Measurements from ENCODE around the gene PAK6.

Gene PAK6

GRCh38 chr15:40245666-40246450 lies 7.0 kb downstream of the PAK6 start:
- TF ChIP-seq CTCF (IDR thresholded peaks at IDR 0.05; ENCODE audit: borderline replicate concordance, control extremely low read depth, extremely low read depth, insufficient read depth, missing control alignments): no peak
- DNase-seq (ENCODE audit: low spot score): no peak
- in situ Hi-C loops (cut with MboI; ENCODE audit: low sequenced_read_pairs, unreplicated experiment): no loop called here

DNA sequence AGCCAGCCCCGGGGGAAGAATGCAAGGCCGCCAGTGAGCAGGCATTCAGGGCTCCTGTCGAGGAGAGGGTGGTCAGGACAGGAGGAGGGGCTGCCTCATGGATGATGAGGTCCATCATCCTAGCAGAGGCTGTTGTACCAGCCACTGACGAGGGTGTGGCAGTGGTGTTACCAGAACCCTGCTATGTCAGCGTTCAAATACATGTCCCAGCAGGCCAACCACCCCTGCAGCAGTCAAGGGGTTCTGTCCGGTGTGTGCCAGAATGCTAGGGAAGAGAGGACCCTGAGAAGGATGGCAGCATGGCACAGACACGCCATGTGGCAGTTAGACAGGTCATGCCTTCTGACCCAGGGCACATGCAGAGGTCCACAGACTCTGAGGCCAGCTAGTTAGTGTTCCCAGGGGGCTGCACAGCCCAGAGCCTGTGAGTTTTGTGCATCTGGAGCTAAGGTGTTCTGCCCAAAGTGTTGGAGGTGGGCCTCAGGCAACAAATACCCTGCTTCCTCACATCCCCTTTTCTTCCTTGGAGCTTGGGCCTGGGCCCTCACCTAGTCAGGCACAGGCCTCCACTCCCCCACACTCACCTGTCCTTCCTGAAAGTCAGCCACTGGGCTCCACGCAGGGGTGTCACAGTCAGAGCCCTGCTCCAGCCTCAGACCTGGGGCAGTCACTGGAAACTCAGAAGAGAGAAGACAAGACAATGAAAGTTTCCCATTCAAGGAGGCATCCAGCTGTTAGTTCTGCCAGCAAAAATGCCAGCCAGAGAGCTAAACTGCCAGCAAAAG lies 7.8 kb downstream of the PAK6 start:
- in situ Hi-C loops (cut with MboI; ENCODE audit: low sequenced_read_pairs, unreplicated experiment): no loop called here
- TF ChIP-seq CTCF (IDR thresholded peaks at IDR 0.05; ENCODE audit: borderline replicate concordance, control extremely low read depth, extremely low read depth, insufficient read depth, missing control alignments): no peak
- no peak for DNase-seq (ENCODE audit: low spot score)

DNA sequence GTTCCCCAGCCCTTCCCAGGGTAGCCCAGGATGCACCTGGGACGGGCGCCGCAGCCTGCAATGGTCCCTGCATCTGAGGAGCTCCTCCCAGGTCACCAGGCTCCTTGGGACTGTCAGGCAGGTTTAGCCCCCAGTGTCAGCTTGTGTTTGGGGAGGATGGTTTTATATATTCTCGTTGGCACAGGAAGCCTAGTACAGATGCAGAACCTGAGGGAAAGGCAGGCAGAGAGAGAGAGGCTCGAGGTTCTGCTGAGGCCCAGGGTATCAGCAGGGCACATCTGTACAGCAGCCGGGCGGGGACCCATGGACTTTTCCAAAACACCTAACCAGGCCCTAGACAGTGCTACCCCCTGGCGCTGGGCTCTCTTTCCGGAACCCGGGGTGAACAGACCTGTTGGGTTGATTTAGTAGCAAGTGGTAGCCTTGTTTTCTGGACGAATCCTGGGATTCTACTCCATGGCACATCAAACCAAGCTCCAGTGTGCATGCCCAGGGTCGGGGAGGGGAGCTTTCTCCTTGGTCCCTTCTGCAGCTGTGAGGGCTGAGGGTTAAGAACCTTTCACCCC lies 8.6 kb downstream of the PAK6 start:
- in situ Hi-C loops (cut with MboI; ENCODE audit: low sequenced_read_pairs, unreplicated experiment): no loop called here
- no peak for DNase-seq (ENCODE audit: low spot score)
- TF ChIP-seq CTCF (IDR thresholded peaks at IDR 0.05; ENCODE audit: borderline replicate concordance, control extremely low read depth, extremely low read depth, insufficient read depth, missing control alignments): no peak

DNA sequence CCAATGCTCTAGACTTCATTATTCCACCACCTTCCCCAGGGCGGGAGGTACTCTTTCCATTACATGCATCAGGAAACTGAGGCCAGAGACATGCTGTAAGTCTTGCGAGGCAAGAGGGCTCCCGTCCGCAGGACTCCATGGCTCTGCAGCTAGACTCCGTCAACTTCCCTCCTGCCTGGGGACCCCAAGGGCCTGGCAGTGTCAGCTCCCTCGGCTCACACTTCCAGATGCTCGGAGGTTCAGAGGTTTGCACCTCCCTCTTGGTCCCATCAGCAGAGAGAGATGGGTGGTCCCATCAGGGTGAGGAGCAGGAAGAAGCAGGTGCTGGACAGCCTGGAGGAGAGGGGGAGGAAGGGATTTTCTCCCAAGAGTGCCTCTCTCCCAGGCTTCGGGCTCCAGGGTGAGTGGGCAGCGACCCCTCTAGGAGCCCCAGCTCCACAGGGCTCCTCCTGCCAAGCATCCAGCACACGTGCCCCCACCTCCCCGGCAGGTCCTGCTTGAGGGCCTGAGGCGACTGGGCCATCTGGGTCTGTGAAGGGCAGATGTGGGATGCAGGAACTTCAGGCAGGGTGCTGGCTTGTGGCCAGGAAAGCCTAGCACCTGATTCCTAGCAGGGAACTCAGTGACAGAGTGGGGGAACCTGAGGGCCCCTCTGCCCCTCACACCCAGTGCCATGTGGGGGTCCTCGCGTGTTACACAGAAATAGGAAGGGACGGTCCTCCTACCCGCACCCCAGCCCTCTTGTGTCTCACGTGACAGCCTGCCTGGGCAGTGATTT lies 9.3 kb downstream of the PAK6 start:
- no peak for TF ChIP-seq CTCF (IDR thresholded peaks at IDR 0.05; ENCODE audit: borderline replicate concordance, control extremely low read depth, extremely low read depth, insufficient read depth, missing control alignments)
- no peak for DNase-seq (ENCODE audit: low spot score)
- in situ Hi-C loops (cut with MboI; ENCODE audit: low sequenced_read_pairs, unreplicated experiment): no loop called here

DNA sequence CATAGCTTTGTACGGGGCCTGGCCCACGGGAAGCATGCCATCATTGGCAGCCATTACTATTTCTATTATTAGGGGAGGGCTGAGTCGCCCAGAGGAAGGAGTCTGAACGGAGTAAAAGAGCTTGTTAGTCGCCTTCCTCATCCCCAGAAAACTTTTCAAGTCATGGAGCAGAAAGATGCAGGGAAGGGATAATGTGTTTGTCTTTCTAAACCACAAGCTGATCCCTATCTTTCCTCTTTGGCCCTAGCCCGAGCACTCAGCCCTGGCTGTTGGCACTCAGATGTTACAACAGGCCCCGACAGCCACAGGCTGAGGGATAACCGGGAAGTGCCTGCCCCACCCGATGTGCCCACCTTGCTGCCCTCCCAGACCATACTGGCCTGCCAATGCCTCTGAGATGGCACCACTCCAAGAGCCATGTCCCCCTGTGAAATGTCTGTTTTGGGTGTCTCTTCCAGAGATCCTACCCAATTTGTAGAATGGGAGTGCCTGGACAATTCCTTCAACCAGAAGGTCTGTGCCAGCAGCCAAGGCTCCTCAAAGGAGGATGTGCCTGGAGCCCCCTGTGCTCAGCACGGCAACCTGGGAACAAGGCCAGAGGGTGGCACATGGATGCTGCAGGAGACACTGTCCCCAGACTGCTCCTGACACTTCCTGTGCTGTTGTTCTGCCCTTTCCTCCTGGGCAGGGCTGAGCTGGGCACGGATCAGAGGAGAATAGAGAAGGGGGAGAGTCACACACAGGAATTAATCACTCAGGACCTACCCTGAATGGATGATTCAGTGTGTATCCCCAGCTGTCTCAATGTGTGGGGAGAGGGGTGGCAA lies 10.8 kb downstream of the PAK6 start:
- no peak for TF ChIP-seq CTCF (IDR thresholded peaks at IDR 0.05; ENCODE audit: borderline replicate concordance, control extremely low read depth, extremely low read depth, insufficient read depth, missing control alignments)
- in situ Hi-C loops (cut with MboI; ENCODE audit: low sequenced_read_pairs, unreplicated experiment): loop anchor here (25.0 kb wide), 1 partner anchor 462 kb away; the partner anchor contains the start of gene FSIP1
- no peak for DNase-seq (ENCODE audit: low spot score)
